Panc1 (cell line): Measurements from ENCODE around the gene DNAJA3. TPM values are rescaled to one million over a fixed set of nuclear protein-coding genes. Genes with fewer than 3 reads are reported as not detected.

Experiments
- ATAC-seq: fragments of 200-7000 bp; cut with Tn5 transposase; 2 replicates; pipeline ENCODE4 v1.9.1; 2020; ENCODE audit warnings: mild to moderate bottlenecking, moderate library complexity
- BruUV-seq: library from RNA; stranded (reverse); fragments of 400-500 nt; replicated peaks from 2 replicates; lab custom pipeline; 2021; lab: Mats Ljungman, UMichigan
- CTCF ChIA-PET: fragments of 300-600 bp; sonication (Branson Sonifier 250); formaldehyde crosslinking; loops from one replicate; lab custom pipeline; 2022; ENCODE audit warnings: antibody characterized with exemption; lab: Charles Lee
- POLR2A ChIA-PET: fragments of 300-600 bp; sonication (Branson Sonifier 250); formaldehyde crosslinking; loops from one replicate; lab custom pipeline; 2022; ENCODE audit warnings: antibody characterized with exemption; lab: Charles Lee
- DNase-seq: peaks from one replicate; pipeline ENCODE4 v3.0.0-alpha.2; 2010; ENCODE audit warnings: low read depth, low spot score
- H3K27ac ChIP-seq: 2 replicates; pipeline ENCODE4 v1.5.1; 2011; ENCODE audit warnings: mild to moderate bottlenecking, low read length, inconsistent platforms
- H3K27me3 ChIP-seq: fragments of 200-500 bp; sonication (Bioruptor generic); 2 replicates; pipeline ENCODE4 v1.6.0; 2014; ENCODE audit warnings: low read length, inconsistent platforms; ENCODE audit not compliant: control insufficient read depth, insufficient read depth
- H3K36me3 ChIP-seq: fragments of 200-500 bp; sonication (Bioruptor generic); 2 replicates; pipeline ENCODE4 v1.5.1; 2014; ENCODE audit warnings: inconsistent platforms, mild to moderate bottlenecking, low read length, moderate library complexity; ENCODE audit not compliant: control insufficient read depth, insufficient read depth
- H3K4me1 ChIP-seq: 2 replicates; pipeline ENCODE4 v1.5.1; 2011; ENCODE audit warnings: inconsistent platforms, mild to moderate bottlenecking, low read length, moderate library complexity; ENCODE audit not compliant: control insufficient read depth, insufficient read depth
- H3K4me3 ChIP-seq, 2 experiments: 2 replicates each; pipeline ENCODE4 v1.5.1; 2011 to 2012; ENCODE audit warnings: low read depth in 2 of 2, low read length in 2 of 2, mild to moderate bottlenecking in 2 of 2, inconsistent platforms in 1 of 2, moderate library complexity in 1 of 2
- H3K9me3 ChIP-seq: fragments of 200-500 bp; sonication (Bioruptor generic); 2 replicates; pipeline ENCODE4 v1.5.1; 2014; ENCODE audit warnings: low read depth, mild to moderate bottlenecking, inconsistent platforms, low read length, moderate library complexity; ENCODE audit not compliant: control insufficient read depth, insufficient read depth
- CTCF ChIP-seq: fragments of 450-650 bp; IDR thresholded peaks from 2 replicates; pipeline ENCODE4 v1.5.1; 2017; ENCODE audit warnings: mild to moderate bottlenecking
- POLR2AphosphoS5 ChIP-seq: IDR thresholded peaks from 2 replicates; pipeline ENCODE4 v1.6.1; 2012; ENCODE audit warnings: mild to moderate bottlenecking, low read depth, low read length, moderate library complexity
- REST ChIP-seq, 2 experiments: IDR thresholded peaks; 2 replicates each; pipeline ENCODE4 v1.6.1; 2011 to 2012; ENCODE audit warnings: low read depth in 2 of 2, control low read depth in 1 of 2, low read length in 1 of 2, mild to moderate bottlenecking in 1 of 2, moderate library complexity in 1 of 2; ENCODE audit not compliant: insufficient read depth in 1 of 2
- SIN3A ChIP-seq: IDR thresholded peaks from 2 replicates; pipeline ENCODE4 v1.6.1; 2012; ENCODE audit warnings: low read depth, mild to moderate bottlenecking, low read length, moderate library complexity, borderline replicate concordance; ENCODE audit not compliant: insufficient read depth
- TCF7L2 ChIP-seq: IDR thresholded peaks from 2 replicates; pipeline ENCODE4 v1.6.1; 2011; ENCODE audit warnings: mild to moderate bottlenecking, low read depth, low read length, inconsistent platforms
- in situ Hi-C: cut with HindIII; loops from 2 replicates; pipeline ENCODE4 v1.10.0; 2016; ENCODE audit warnings: low sequenced_read_pairs, low pct_unique_long_range_greater_than_20kb
- intact Hi-C: fragments of 100-400 bp; cut with micrococcal nuclease; formaldehyde crosslinking; loops from one replicate; pipeline ENCODE4 v1.10.0; 2022; ENCODE audit not compliant: unreplicated experiment
- total RNA-seq: library from RNA; stranded (reverse); gene quantifications from one replicate; pipeline ENCODE4 v1.2.1, GENCODE V29; 2021; ENCODE audit not compliant: unreplicated experiment

Gene DNAJA3
- total RNA-seq, 1 experiment from 2014 or later = 68.7 TPM

DNA sequence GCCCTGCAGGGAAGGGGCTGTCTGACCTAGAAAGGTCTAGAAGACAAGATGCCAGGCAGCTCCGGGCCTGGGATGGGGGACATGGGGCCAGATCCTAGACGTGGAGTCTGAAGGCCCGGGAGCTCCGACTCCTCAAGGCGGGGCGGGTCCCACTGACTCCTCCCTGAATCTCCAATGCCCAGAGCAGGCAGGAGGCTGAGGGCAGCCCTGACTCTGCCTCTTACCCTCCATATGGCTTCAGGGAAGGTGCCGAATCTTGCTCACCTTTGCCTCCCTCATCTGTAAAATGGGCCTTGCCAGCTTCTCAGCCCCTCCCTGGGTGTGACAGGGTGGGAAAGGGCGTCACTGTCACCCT, 39.2 kb upstream of the DNAJA3 start:
- no peaks in the 10 kb centered on the region for H3K36me3 ChIP-seq
- CTCF ChIA-PET = interaction anchor here (1.3 kb wide), 1 partner anchor 16 kb away, joined by 3 read pairs; no protein-coding TSS in a partner anchor
- peak; percentile 58 for ATAC-seq
- no peak overlapping the region for H3K4me3 ChIP-seq
- no peak overlapping the region for H3K27ac ChIP-seq
- H3K9me3 ChIP-seq = no peaks in the 10 kb centered on the region
- BruUV-seq = no TSS peak
- no peaks in the 10 kb centered on the region for H3K27me3 ChIP-seq
- POLR2A ChIA-PET = interaction anchor here (0.6 kb wide), 1 partner anchor 31 kb away, joined by 7 read pairs; no protein-coding TSS in a partner anchor
- peaks cover 28% of the 10 kb centered on the region for H3K4me1 ChIP-seq
- no peak for DNase-seq
- intact Hi-C loops = no loop called here
- in situ Hi-C loops = no loop called here
- TF ChIP-seq REST (IDR thresholded peaks at IDR 0.05; ENCODE audit: insufficient read depth in 1 of 2, low read depth in 2 of 2, low read length in 1 of 2) (no peak), SIN3A (no peak), CTCF (no peak), TCF7L2 (no peak), POLR2AphosphoS5 (no peak)

- no peak for DNase-seq
- Histone ChIP-seq H3K36me3 (no peaks in the 10 kb centered on the region), H3K9me3 (no peaks in the 10 kb centered on the region), H3K4me1 (peaks cover 28% of the 10 kb centered on the region), H3K27ac (no peak overlapping the region), H3K27me3 (no peaks in the 10 kb centered on the region), H3K4me3 (no peak overlapping the region)
- no peak for ATAC-seq
- TF ChIP-seq POLR2AphosphoS5 = no peak
- TF ChIP-seq SIN3A = no peak
- TF ChIP-seq REST (IDR thresholded peaks at IDR 0.05; ENCODE audit: insufficient read depth in 1 of 2, low read depth in 2 of 2, low read length in 1 of 2) = no peak
- no peak for TF ChIP-seq CTCF
- no peak for TF ChIP-seq TCF7L2
- in situ Hi-C loops = no loop called here
- CTCF ChIA-PET = interaction anchor here (1.3 kb wide), 1 partner anchor 15 kb away, joined by 3 read pairs; no protein-coding TSS in a partner anchor
- intact Hi-C loops = no loop called here
- POLR2A ChIA-PET = interaction anchor here (0.6 kb wide), 1 partner anchor 32 kb away, joined by 7 read pairs; no protein-coding TSS in a partner anchor
- TSS peak; percentile 49 for BruUV-seq
Measured at GRCh38 chr16:4386951-4387565, 38.6 kb upstream of the DNAJA3 start.
